Stimulated activated CD8-positive, alpha-beta memory T cell treated with anti-CD3 and anti-CD28 coated beads, Interleukin-4, amount 100 ng/mL, for 1 hour (primary cell): ENCODE measurements around the gene TRABD2A.

ENCODE experiments used
- DNase-seq, 2 donors: peaks; one replicate each; pipeline ENCODE4 v3.0.0-alpha.2; 2020; ENCODE audit warnings: low read depth in 2 of 2, low spot score in 1 of 2

Gene TRABD2A

DNA sequence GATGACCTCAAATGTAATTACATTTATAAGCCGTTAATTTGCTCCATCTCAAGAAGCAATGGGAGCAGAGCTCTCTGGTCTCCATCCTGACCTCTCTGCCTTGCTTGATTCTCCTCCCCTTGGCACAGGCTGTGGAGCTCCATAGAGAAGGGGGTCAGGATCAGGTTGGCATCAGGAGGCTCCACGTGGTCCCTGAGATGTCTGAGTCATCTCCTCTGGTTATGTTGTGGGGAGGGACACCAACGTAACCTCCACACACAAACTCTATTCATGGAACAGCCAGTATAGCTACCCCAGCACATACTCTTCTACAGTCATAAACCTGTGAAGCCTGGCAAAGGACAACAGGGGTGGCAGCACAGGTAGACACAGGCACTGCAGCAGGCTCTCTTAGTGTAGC is 29.0 kb downstream of the TRABD2A start:
- DNase-seq = no peak

- DNase-seq = no peak
These were observed 30.4 kb downstream of the TRABD2A start for GRCh38 chr2:84850471-84850870.

DNA sequence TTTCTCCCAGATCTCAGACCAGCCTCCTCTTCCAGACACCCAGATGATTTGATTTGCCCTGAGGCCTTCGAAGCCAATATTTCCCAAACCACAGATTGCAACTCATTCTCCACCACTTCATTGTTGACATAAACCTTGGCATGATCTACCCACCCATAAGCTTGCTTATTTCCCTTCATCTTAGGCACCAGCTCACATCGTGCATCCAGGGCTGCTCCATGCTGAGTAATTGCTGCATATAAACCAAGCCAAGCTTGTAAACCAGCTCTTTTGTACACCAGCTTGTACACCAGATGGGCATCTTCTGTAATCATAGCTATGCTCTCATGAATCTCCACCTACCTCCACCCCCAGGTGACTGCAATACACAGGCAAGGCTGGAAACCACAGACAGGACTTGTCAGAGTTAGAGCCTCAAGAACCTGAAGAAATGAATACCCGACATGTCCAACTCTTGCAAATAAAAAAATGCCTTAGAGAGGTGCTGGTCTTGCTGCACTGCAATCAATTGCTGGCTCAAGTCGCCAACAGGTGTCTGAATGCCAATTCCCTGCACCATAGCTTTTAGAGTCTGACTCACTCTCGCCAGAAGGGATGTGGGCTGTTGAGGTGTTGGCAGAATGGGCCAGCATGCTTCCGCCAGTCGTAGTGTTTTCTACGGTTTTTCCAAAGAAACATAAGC is 31.5 kb downstream of the TRABD2A start:
- DNase-seq = peak in 1 of 2 donors; percentile 22

DNA sequence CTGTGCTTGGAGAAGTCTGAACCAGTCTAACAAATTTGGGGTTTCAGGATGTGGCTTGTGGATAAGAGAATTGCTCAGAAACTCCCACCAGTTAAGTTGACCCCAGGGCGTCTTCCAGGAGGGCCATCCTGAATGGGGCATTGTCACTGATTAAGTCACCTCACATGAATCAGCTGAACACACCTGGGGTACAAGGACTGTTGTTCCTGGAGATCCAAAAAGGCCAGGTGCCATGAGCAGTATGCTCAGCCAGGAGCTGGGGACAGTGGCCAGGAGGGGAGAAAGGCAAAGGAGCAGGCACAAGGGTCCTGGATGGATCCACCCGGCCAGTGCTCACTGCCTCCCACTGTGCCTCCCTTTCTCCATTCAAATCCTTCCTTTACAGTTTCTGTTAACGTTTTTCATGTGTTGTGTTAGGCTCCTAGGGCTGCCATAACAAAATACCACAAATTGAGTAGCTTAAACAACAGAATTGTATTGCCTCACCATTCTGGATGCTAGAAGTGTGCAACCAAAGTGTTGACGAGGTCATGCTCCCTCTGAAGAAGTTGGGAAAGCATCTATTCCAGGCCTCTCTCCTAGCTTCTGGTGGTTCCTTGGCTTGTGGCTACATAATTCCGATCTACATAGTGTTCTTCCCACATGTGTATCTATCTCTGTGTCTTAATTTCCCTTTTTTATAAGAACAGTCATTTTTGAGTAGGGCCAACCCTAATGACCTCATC is 33.4 kb downstream of the TRABD2A start:
- no peak for DNase-seq

DNA sequence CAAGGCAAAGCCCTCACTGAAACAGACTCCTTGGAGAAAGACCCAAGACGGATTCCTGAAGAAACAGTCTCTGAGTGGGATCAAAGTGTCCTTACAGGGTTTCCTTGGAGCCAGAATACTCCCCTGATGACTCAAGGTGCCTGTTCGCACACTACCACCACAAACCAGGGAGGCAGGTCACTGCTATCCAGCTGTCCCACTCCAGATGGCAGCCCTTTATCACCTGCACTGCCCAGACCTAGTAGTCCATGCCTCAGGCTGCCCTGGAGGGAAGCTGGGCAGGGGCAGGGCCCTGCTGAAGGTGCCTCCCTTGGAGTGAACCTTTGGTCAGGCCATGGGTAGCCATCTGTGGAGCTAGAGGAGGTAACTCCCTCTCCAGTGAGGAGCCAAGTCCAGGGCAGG is 34.1 kb downstream of the TRABD2A start:
- no peak for DNase-seq

- no peak for DNase-seq
These were observed 34.7 kb downstream of the TRABD2A start for GRCh38 chr2:84846041-84846663.

- DNase-seq = no peak
These were observed 36.7 kb downstream of the TRABD2A start for GRCh38 chr2:84844141-84844540.

GRCh38 chr2:84841577-84841976 is 39.3 kb downstream of the TRABD2A start:
- DNase-seq = no peak

- DNase-seq = no peak
These were observed 40.6 kb downstream of the TRABD2A start for GRCh38 chr2:84840306-84840705.

DNA sequence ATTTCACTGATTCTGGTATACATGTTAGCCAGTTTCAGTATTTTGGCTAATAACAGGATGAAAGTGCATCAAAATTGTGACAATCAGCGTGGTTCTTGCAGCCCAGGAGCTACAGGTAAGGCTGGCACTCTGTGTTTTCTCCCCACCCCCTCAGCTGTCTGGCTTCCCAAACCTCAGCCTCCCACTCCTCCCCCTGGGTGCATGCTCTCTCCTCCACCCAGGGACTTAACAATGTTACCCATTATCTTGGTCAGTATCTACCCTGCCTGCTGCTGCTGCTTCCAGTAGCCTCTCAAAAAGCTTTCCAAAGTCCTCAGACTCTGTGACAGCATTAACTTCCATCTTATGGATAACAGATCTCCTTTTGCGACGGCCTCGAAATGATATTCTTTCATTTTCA is 41.0 kb downstream of the TRABD2A start:
- no peak for DNase-seq

GRCh38 chr2:84838434-84839145 is 42.3 kb downstream of the TRABD2A start:
- no peak for DNase-seq

DNA sequence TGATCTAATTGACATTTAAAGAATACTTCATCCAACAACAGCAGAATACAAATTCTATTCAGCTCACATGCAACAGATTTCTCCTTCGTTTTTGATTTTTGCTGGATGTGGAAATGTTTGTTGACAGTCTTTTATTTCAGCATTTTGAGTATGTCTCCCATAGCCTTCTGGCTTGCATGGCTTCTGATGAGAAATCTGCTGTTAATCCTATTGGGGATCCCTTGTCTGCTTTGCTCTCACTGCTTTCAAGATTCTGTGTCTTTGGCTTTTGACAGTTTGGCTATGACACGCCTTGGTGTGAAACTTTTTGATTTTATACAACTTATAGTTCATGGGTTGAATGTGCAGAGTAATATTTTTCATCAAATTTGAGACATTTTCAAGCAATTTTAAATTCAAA is 44.7 kb downstream of the TRABD2A start:
- no peak for DNase-seq

DNA sequence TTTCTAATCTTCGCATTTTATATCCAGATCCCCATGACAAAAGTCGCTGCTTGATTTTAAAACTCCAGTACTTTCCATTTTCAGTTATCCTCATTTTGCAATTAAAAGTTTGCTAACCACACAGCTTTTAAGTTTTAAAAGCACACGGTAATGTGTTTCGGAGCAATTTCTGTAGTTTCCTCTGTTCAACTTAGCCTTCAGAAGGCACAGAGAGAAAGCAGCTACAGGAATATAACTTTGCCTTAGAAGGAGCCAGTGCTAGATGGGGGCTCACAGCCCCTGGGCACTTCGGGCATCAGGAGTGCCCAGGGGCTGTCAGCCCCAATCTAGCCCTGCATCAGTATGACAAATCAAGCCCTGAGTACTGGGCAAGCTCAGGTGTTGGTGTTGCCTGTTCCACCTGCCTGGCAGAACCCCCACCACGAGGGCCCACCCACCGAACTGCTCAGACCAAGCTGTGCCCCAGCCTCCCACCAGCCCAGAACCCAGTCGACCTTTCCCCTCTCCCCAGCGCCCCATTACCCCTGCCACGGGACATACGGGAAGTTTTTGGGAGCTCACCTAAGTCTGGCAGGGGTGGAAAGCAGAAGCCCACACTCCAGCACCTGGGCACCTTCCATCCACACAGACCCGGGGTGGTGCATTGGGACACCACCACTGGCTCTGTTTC is 47.3 kb downstream of the TRABD2A start:
- DNase-seq = no peak

DNA sequence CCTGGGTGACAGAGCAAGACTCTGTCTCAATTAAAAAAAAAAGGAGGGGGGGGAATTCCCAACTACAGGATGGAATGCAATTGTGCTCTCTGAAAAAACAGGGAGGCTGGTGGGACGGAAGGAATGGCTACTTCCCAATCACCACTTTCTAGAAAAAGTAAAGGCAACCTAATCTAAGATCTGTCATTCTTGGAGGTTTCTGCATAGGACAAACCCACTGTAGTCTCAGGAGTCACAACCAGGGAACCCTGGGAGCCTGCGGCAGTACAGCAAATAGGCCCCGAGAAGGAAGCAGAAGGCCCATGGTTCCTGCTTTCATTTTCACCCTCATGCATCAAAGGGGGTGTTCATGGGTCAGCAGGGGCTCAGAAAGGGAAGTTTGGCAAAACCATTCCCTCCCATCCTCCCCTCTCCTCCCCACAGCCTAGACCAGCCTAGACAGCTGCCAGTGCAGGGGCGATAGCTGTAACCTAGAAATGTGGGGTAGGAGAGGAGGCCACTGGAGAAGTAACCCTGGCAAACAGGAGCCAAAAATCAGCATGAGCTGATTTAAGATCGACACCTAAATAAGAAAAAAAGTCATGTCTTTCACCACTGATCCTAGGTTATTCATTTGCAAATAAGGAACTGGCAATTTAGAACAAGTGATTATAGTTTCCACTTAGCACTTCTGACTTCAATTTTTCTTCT is 48.0 kb downstream of the TRABD2A start:
- DNase-seq = no peak

- no peak for DNase-seq
These were observed 50.0 kb downstream of the TRABD2A start for GRCh38 chr2:84830758-84831500.

- no peak for DNase-seq
These were observed 50.8 kb downstream of the TRABD2A start for GRCh38 chr2:84830095-84830494.

- DNase-seq = no peak
These were observed 51.2 kb downstream of the TRABD2A start for GRCh38 chr2:84829693-84830092.

DNA sequence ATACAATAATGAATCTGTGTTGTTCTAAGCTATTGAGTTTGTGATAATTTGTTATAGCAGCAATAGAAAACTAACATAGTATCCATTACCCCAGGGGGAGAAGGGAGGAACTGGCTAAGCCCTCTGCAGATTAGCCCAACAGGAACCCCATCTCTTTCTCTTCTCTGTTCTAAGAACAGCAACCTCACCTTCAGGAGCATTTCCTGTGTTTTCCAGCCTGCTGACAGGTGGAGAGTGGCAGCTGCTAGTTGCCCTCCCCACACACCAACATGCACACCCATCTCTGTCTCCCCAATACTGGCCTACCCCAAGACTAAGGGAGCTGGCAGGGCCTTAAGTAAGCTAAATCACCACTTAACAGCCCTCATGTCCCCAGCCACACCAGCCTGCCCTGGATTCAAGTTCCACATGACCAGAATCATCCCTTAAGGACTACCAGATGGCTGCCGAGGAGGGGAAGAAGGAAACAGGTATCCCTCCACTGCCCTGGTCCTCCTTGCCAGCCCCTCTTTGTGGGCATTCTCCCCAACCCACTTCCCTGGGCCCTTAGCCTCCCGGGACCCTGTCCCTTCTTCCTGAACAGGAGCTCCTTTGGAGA is 52.8 kb downstream of the TRABD2A start:
- DNase-seq = no peak

DNA sequence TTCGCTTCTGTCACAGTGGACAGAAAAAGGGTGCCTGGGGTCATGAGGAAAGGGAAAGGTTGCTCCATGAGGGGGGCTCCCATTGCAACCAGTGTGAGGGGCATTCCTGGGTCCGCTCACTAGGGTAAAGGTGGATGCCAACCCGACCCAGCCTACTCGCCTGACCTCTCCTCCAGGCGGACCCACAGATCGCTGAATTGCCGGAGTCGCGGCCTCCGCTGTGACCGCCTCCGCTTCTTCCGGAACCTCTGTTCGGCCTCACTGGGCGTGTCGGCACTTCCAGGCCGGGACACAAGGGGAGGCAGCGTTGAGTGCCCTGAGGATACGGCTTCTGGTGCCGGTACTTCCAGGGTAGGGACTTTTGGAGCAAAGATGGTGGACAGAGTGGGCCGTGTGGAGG is 57.1 kb downstream of the TRABD2A start:
- no peak for DNase-seq

GRCh38 chr2:84823229-84823628 is 57.7 kb downstream of the TRABD2A start:
- DNase-seq = no peak
